ENCODE measurements around the gene ZKSCAN5.
"Not testable (repeated sequence)": the region's sequence is repeated elsewhere in the genome, so short reads cannot be mapped to it uniquely, and the experiment has no call there.

Gene ZKSCAN5

DNA sequence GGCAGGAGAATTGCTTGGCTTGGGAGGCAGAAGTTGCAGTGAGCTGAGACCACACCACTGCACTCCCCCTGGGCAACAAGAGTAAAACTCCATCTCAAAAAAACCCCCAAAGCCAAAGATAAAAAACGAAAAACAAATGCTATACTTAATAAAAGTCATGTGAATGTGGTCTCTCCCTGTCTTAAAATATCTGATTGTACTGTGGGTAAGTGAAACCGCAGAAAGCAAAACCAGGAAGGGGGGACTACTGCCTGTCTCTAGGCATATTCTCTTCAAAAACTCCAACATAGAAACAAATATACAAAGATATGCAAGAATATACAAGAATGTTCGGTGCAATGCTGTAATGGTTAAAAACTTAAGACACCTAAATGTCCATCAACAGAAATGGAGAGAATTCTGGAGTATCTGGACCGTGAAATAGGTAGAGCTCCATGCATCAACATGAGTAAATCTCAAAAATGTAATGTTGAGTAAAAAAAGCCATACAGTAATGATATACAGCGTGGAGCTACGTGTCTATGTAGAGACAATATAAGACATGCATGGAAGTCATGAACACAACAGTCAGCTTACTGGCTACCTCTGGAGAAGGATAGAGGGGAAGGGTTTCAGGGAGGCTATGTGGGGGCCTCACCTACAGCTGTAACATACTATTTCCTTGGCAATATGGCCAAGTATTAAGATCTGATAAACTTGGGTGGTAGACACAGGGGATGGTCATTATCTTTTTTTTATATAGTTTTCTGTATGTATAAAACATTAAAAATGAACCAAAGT, 6.5 kb upstream of the ZKSCAN5 start:
- DNase-seq (ENCODE audit: low spot score): no peak

DNA sequence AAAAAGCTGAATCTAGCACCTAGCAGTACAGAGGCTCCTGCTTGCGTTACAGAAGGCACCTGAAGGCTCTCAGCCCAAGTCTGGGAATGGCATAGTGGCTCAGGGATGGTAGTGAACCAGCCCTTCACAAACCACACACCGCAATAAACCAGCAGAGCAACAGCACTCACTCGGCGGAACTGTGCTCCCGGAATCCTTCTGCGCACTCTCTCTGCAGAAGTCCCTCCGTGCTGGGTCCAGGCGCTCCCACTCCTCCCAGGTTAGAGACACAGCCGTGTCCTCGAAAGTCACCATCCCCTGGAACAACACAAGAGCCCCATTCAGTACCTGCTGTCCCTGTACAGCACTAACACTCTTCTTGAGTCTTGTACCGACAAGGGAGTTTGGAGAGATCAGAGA, 5.9 kb upstream of the ZKSCAN5 start:
- DNase-seq (ENCODE audit: low spot score): no peak

DNA sequence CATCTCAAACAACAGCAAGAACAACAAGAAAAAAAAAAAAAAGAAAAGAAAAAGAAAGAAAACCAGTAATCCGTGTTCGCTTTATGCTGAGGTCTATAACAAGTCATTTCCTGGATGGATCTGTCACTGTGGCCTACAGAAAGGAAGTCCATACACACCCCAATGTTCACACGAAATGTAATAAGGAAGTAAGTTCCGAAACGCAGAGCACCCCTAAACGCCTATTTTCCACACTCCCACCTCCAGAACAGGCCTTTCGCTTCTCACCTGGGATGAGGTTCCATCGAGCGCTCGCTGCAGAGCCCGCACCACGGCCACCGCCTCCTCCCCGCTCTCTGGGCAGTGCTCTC, 5.1 kb upstream of the ZKSCAN5 start:
- no peak for DNase-seq (ENCODE audit: low spot score)

DNA sequence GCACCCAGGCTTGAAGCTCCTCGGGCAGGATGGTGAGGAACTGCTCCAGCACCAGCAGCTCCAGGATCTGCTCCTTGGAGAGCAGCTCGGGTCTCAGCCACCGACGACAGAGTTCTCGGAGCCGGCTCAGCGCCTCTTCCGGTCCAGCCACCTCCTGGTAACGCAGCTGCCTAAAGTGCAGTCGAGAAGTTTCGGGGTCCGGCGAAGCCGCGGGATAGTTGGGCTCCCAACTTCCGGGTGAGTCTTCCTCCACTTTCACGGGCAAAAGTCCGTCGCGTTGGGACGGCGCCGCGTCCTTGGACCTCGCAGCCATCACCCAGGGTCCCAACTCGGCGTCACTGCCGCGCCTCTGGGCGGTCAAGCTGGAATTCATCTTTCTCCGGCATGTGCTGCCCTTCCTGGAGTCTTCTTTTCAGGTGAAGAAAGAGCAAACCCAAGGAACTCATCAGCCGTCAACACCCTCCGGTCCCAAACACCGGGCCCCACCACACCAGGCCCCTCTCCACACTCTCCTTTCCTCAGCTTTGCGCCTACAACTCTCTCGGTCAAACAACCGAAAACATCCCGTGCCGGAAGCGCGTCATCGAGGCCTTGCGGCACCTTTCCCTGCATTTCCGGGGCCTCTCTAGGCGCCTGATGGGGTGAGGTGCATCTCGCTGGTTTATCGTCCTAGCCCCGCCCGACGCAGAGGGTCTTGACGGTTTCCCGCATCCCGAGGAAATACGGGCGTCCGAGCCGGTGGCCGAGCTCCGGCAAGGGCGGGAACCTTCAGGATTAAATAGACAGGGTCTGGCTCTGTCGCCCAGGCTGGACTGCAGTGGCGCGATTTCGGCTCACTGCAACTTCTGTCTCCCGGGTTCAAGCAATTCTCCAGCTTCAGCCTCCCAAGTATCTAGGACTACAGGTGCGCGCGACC, 4.5 kb upstream of the ZKSCAN5 start, which contains the start of gene ZNF394:
TSS of gene ZNF394 (minus strand) at position 561 of the 916 bp plus-strand sequence. CDS start at position 373, 188 bp downstream.
- DNase-seq (ENCODE audit: low spot score): peak; percentile 87

DNA sequence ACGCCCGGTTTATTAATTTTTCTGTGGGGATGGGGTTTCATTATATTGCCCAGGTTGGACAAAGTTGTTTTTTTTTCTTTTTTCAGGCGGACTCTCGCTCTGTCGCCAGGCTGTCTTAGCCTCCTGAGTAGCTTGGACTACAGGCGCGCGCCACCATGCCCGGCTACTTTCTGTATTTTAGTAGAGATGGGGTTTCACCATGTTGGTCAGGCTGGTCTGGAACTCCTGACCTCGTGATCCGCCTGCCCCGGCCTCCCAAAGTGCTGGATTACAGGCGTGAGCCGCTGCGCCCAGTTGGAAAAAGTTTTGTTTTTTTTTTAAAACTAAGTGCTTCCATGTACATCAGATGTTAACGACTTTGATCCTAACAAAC, 3.8 kb upstream of the ZKSCAN5 start:
- DNase-seq (ENCODE audit: low spot score): no peak

DNA sequence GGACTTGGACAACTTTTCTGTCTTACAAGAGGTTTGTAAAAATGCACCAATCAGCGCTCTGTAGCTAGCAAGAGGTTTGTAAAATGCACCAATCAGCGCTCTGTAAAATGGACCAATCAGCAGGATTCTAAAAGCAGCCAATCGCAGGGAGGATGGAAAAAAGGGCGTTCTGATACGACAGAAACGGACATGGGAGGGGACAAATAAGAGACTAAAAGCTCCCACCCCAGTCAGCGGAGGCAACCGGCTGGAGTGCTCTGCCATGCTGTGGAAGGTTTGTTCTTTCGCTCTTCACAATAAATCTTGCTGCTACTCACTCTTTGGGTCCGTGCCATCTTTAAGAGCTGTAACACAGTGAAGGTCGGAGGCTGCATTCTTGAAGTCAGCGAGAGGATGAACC, 3.2 kb upstream of the ZKSCAN5 start:
- DNase-seq (ENCODE audit: low spot score): not testable (repeated sequence)

DNA sequence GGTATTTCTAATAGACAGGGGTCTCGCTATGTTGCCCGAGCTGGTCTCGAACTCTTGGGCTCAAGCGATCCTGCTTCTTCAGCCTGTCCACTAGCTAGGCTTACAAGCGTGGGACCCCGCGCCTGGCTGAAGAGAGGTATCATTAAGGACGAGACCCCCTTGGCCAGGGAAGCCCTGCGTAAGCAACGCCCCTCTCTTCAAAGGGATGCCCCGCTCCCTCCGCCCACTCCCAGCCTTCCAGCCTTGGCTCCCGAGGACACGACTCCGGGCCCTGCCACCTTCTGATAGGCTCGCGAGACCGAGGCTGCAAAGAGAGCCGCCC, 220 bp upstream of the ZKSCAN5 start:
- peak; percentile 96 for DNase-seq (ENCODE audit: low spot score)

DNA sequence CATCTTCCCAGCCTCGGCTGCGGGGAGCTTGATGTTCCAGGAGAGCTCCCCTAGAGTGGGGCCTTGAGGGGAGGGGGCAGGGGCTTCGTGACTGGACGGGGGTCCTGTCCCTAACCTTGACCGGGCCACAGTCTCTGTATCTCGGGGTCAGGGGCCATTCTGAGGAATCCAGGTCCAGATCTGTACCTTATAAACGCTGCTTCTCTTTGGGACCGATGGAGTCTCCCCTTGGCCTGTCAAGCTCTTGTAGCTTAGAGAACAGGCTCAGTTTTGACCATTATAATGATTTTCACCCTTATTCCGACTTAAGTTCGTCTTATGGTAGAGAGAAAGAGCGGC, 831 bp downstream of the ZKSCAN5 start:
- no peak for DNase-seq (ENCODE audit: low spot score)

DNA sequence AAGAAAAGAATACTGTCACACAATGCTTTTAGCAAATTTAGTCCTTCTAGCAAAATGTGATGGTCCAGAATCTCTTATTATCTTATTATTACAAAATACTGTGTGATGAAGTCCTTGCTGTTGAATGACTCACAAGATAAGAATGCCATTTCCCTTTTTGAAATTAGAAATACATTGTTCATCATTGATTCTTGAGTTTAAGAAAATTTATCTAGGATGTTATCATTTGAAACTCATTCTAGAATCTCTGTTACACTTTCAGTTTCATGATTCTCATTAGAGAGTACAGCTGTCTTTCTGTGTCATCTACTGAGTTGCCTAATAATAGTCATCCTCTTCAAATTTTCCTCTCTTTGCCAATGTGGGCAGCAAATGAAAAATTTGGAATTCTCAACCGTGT, 9.6 kb downstream of the ZKSCAN5 start:
- no peak for DNase-seq (ENCODE audit: low spot score)

DNA sequence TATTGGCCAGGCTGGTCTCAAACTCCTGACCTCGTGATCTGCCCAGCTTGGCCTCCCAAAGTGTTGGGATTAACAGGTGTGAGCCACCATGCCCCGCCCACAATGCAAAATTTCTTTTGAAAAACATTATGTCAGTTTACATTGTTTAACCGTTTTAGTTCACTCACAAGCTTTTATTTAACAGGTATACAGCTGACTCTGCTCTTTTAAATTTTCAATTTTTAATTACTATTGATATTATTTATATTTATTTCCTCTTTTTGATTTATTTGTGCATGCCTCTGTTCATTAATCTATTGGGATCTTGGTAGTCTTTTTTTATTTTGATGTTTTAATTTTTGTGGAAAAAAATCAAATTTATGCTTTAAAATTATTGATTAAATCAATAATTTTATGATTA, 16.9 kb downstream of the ZKSCAN5 start:
- no peak for DNase-seq (ENCODE audit: low spot score)

DNA sequence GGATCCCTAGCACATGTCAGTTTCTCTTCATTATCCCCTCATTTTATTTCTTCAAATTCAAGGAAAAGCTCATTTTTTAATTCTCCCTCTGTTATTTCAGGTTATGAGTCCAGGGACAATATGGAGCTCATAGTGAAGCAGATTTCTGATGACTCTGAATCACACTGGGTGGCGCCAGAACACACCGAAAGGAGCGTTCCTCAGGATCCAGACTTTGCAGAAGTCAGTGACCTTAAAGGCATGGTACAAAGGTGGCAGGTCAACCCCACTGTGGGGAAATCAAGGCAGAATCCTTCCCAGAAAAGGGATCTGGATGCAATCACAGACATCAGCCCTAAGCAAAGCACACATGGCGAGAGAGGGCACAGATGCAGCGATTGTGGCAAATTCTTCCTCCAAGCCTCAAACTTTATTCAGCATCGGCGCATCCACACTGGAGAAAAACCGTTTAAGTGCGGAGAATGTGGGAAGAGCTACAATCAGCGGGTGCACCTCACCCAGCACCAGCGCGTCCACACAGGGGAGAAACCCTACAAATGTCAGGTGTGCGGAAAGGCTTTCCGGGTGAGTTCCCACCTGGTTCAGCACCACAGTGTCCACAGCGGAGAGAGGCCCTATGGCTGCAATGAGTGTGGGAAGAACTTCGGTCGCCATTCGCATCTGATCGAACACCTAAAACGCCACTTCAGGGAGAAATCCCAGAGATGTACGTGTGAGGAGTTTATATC, 21.4 kb downstream of the ZKSCAN5 start:
- no peak for DNase-seq (ENCODE audit: low spot score)

DNA sequence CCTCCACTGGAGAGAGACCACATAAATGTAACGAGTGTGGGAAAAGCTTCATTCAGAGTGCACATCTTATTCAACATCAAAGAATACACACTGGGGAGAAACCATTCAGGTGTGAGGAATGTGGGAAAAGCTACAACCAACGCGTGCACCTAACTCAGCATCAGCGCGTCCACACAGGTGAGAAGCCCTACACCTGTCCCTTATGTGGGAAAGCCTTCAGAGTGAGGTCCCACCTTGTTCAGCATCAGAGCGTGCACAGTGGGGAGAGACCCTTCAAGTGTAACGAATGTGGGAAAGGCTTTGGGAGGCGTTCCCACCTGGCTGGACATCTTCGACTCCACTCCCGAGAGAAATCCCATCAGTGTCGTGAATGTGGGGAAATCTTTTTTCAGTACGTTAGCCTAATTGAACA, 26.9 kb downstream of the ZKSCAN5 start:
- no peak for DNase-seq (ENCODE audit: low spot score)

DNA sequence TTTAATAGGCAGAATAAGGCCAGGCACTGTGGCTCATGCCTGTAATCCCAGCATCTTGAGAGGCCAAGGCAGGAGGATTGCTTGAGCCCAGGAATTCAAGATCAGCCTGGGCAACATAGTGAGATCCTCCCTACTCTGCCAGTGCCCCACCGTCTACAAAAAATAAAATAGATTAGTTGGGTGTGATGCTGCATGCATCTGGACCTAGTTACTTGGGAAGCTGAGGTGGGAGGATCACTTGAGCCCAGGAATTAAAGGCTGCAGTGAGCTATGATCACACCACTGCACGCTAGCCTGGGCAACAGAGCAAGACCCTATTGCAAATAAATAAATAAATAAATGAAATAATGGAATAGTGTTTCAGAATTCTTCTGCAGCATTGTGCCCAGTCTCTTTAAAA, 31.2 kb downstream of the ZKSCAN5 start:
- no peak for DNase-seq (ENCODE audit: low spot score)

DNA sequence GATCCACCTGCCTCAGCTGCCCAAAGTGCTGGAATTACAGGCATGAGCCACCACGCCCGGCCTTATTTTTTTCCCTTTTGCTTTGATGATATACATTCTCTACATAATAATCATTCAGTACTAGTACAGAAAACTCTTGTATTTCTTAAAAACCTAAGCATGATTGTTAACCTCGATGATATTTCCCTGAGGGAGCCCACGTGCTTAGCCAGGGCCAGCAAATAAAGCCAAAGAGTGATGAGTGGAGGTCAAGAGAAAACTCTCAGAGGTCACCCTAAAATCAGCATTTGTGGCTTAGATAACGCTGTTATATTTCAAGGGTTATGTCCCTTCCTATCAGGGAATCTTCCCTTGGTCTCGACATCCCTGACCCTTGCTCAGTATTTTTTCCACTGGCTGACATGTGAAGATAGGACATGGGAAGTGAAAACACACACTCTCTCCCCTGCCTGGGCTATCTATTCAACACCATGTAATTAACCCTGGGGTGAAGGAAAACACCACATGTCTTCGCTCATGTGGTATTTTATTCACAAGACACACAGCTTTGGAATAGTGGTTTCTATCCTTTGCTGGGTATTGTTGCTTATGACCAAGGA, 34.9 kb downstream of the ZKSCAN5 start:
- DNase-seq (ENCODE audit: low spot score): no peak

DNA sequence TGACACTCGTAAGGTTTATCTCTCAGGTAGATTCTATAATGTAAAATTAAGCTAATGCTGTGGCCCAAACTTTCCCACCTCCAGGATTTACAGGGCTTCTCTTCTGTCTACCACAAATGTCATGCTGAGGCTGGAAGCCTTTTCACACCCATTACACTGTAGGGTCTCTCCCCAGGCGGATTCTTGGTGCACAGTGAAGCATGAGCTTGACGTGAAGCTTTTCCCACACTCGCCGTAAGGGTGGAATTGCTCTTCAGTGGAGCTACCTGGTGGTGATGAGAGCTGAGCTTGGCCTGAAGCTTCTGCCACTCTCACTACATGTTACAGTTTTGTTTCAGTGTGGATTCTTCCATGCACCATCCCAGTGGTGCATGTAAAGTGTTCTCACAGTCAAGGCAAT, 36.1 kb downstream of the ZKSCAN5 start:
- DNase-seq (ENCODE audit: low spot score): no peak

DNA sequence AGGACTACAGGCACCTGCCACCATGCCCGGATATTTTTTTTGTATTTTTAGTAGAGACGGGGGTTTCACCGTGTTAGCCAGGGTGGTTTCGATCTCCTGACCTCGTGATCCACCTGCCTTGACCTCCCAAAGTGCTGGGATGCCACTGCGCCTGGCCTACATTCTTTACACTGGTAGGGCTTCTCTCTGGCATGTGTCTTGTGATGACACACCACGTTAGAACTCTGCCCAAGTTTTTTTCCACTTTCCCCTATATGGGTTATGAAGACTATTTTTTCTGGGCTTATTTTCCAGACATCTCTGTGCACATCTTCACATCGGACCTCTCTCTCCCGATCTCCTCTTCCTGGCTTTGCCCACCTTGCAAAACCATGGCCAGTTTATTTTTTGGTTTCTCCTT, 36.8 kb downstream of the ZKSCAN5 start:
- no peak for DNase-seq (ENCODE audit: low spot score)

DNA sequence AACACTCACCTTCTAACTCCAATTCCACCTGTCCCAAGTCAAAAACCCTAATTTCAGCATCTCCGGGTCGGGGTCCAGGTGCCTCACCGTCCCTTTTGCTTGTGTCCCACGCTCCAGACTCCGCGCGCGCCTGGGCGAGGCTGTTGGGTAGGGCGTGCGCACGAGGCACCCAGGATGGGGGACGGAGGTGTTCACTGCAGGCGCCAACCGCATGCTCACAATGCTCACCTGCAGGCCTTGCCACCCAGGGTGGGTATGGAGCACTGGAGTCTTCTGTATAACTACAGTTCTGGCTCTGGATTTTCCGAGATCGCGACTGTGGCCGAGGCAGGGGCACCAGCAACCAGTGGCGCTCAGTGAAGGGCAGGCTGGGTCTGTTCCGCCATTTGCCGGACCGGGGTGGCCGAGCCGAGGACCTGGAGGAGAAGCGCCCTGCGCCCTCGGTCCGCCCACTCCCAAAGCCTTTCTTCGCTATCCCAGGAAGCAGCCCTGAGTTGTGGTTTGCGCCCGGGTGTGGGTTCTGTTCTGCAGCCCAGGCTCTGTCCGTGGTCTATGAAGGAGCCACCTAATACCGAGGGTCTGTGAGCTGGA, 38.7 kb downstream of the ZKSCAN5 start:
- no peak for DNase-seq (ENCODE audit: low spot score)

DNA sequence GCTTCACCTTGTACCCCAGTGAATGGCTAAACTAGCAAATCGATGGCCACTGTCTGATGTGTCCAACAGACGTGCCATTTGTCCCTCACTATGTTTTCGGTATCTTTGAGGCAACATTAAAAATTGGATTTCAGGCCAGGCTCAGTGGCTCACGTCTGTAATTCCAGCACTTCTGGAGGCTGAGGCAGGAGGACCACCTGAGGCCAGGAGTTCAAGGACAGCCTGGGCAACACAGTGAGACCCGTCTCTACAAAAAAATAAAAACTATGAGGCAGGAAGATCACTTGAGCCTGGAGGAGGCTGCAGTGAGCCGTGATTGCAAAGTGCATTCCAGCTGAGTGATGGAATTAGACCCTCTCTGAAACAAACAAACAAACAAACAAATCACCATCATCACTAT, 39.5 kb downstream of the ZKSCAN5 start:
- DNase-seq (ENCODE audit: low spot score): no peak

DNA sequence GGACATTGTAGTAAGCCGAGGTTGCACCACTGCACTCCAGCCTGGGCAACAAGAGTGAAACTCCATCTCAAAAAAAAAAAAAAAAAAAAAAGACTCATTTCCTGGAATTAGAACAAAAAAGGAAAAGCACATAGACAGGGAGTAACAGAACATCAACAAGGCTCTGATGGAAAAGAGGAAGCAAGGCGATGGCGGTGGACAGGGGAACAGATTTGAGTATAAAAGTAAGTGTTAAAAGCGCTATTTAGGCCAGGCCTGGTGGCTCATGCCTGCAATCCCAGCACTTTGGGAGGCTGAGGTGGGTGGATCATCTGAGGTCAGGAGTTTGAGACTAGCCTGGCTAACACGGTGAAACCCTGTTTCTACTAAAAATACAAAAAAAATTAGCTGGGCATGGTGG, 40.8 kb downstream of the ZKSCAN5 start:
- not testable (repeated sequence) for DNase-seq (ENCODE audit: low spot score)

DNA sequence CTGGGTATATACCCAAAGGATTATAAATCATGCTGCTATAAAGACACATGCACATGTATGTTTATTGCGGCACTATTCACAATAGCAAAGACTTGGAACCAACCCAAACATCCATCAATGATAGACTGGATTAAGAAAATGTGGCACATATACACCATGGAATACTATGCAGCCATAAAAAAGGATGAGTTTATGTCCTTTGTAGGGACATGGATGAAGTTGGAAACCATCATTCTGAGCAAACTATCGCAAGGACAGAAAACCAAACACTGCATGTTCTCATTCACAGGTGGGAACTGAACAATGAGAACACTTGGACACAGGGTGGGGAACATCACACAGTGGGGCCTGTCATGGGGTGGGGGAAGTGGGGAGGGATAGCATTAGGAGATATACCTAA, 45.1 kb downstream of the ZKSCAN5 start:
- not testable (repeated sequence) for DNase-seq (ENCODE audit: low spot score)

DNA sequence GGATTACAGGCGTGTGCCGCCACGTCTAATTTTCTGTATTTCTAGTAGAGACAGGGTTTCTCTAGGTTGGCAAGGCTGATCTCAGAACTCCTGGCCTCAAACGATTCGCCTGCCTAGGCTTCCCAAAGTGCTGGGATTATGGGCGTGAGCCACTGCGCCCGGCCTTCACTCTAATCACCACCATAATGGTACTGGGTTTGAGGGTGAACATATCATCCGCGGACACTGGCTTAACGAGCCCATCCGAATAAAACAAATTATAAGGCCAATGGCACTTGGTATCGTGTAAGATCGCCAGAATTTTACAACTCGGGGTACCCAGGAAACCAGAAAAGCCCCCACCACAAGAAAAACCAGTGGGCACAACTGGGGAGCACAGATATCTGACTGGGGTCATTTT, 46.9 kb downstream of the ZKSCAN5 start:
- DNase-seq (ENCODE audit: low spot score): no peak
